Stomach (tissue), 4 donors: ENCODE measurements around the gene ESYT2.

Experiments
- CTCF ChIP-seq, 7 experiments: fragments of 450-650 bp in 4 of 7; fragments of 200-600 bp in 3 of 7; sonication (generic) in 3 of 7; IDR thresholded peaks; one replicate each; pipeline ENCODE4 v1.5.1; 2016 to 2019; ENCODE audit warnings: antibody characterized with exemption in 7 of 7, control low read depth in 2 of 7, mild to moderate bottlenecking in 1 of 7
- POLR2A ChIP-seq, 4 donors: fragments of 450-650 bp; IDR thresholded peaks; one replicate each; pipeline ENCODE4 v1.6.1; 2016; ENCODE audit warnings: antibody characterized with exemption in 4 of 4, control low read depth in 2 of 4, mild to moderate bottlenecking in 1 of 4, moderate library complexity in 1 of 4
- POLR2AphosphoS5 ChIP-seq, 3 donors: sonication (generic); formaldehyde crosslinking; IDR thresholded peaks; one replicate each; pipeline ENCODE4 v1.6.1; 2016; ENCODE audit warnings: antibody characterized with exemption in 3 of 3

- TF ChIP-seq CTCF (IDR thresholded peaks at IDR 0.05) (no peak), POLR2AphosphoS5 (IDR thresholded peaks at IDR 0.05) (no peak), POLR2A (IDR thresholded peaks at IDR 0.05) (no peak)
These were observed 143.6 kb downstream of the ESYT2 start for GRCh38 chr7:158685693-158686092.
